ENCODE data around the gene IGLL5.

Gene IGLL5

GRCh38 chr22:22857607-22858558 lies 29.7 kb upstream of the IGLL5 start:
- ChIA-PET POLR2A (no interaction called here), CTCF (interaction anchor here (2.3 kb wide), 1 partner anchor 26 kb away, joined by 11 read pairs; no protein-coding TSS in a partner anchor)
- TF ChIP-seq FOXM1 (IDR thresholded peaks at IDR 0.05; ENCODE audit: borderline replicate concordance) (no peak), BHLHE40 (IDR thresholded peaks at IDR 0.05; ENCODE audit: borderline replicate concordance) (no peak), ARNT (IDR thresholded peaks at IDR 0.05) (no peak), HDGF (IDR thresholded peaks at IDR 0.05; ENCODE audit: borderline replicate concordance) (no peak), TARDBP (IDR thresholded peaks at IDR 0.05) (no peak), SP1 (IDR thresholded peaks at IDR 0.05) (no peak), PKNOX1 (IDR thresholded peaks at IDR 0.05) (no peak), CTBP1 (IDR thresholded peaks at IDR 0.05; ENCODE audit: borderline replicate concordance) (no peak), ELF4 (IDR thresholded peaks at IDR 0.05) (no peak), SUZ12 (IDR thresholded peaks at IDR 0.05) (no peak), FOXK2 (IDR thresholded peaks at IDR 0.05) (no peak), L3MBTL2 (conservative IDR thresholded peaks at IDR 0.05) (no peak), NFRKB (IDR thresholded peaks at IDR 0.05) (no peak)
- DNase-seq (ENCODE audit: extremely low spot score) = no peak

GRCh38 chr22:22858559-22858937 lies 29.1 kb upstream of the IGLL5 start:
- ChIA-PET CTCF (interaction anchor here (2.3 kb wide), 1 partner anchor 26 kb away, joined by 11 read pairs; no protein-coding TSS in a partner anchor), POLR2A (no interaction called here)
- TF ChIP-seq SUZ12 (IDR thresholded peaks at IDR 0.05) (no peak), LEF1 (IDR thresholded peaks at IDR 0.05; ENCODE audit: borderline replicate concordance) (no peak), CTBP1 (IDR thresholded peaks at IDR 0.05; ENCODE audit: borderline replicate concordance) (no peak), FOXK2 (IDR thresholded peaks at IDR 0.05) (no peak), TARDBP (IDR thresholded peaks at IDR 0.05) (no peak), SP1 (IDR thresholded peaks at IDR 0.05) (no peak), NFRKB (IDR thresholded peaks at IDR 0.05) (no peak)
- no peak for DNase-seq (ENCODE audit: extremely low spot score)

- CTCF ChIA-PET = interaction anchor here (0.6 to 1.4 kb wide), 5 partner anchors 8 to 399 kb away, joined by 3 to 6 read pairs (median 4); no protein-coding TSS in a partner anchor
- POLR2A ChIA-PET = no interaction called here
- TF ChIP-seq CTBP1 (IDR thresholded peaks at IDR 0.05; ENCODE audit: borderline replicate concordance) (no peak), FOXM1 (IDR thresholded peaks at IDR 0.05; ENCODE audit: borderline replicate concordance) (no peak), ELF4 (IDR thresholded peaks at IDR 0.05) (no peak), FOXA1 (IDR thresholded peaks at IDR 0.05) (no peak), FOXK2 (IDR thresholded peaks at IDR 0.05) (no peak), TARDBP (IDR thresholded peaks at IDR 0.05) (no peak), LEF1 (IDR thresholded peaks at IDR 0.05; ENCODE audit: borderline replicate concordance) (no peak), SUZ12 (IDR thresholded peaks at IDR 0.05) (no peak), PKNOX1 (IDR thresholded peaks at IDR 0.05) (no peak), ARNT (IDR thresholded peaks at IDR 0.05) (no peak), BHLHE40 (IDR thresholded peaks at IDR 0.05; ENCODE audit: borderline replicate concordance) (no peak), L3MBTL2 (conservative IDR thresholded peaks at IDR 0.05) (no peak), ZNF384 (IDR thresholded peaks at IDR 0.05) (no peak), NFRKB (IDR thresholded peaks at IDR 0.05) (no peak), SP1 (IDR thresholded peaks at IDR 0.05) (no peak), HDGF (IDR thresholded peaks at IDR 0.05; ENCODE audit: borderline replicate concordance) (no peak)
- DNase-seq (ENCODE audit: extremely low spot score) = no peak
These were observed 24.6 kb upstream of the IGLL5 start for GRCh38 chr22:22863001-22863400.

GRCh38 chr22:22865311-22866072 lies 22.1 kb upstream of the IGLL5 start:
- POLR2A ChIA-PET = no interaction called here
- DNase-seq (ENCODE audit: extremely low spot score) = no peak
- CTCF ChIA-PET = interaction anchor here (0.5 to 2.5 kb wide), 3 partner anchors 12 to 856 kb away, joined by 3 to 8 read pairs (median 3); no protein-coding TSS in a partner anchor
- TF ChIP-seq ARNT (IDR thresholded peaks at IDR 0.05) (no peak), ZNF384 (IDR thresholded peaks at IDR 0.05) (no peak), CTBP1 (IDR thresholded peaks at IDR 0.05; ENCODE audit: borderline replicate concordance) (no peak), LEF1 (IDR thresholded peaks at IDR 0.05; ENCODE audit: borderline replicate concordance) (no peak), SUZ12 (IDR thresholded peaks at IDR 0.05) (no peak), NFRKB (IDR thresholded peaks at IDR 0.05) (no peak), TARDBP (IDR thresholded peaks at IDR 0.05) (no peak), ELF4 (IDR thresholded peaks at IDR 0.05) (no peak), SP1 (IDR thresholded peaks at IDR 0.05) (no peak), HDGF (IDR thresholded peaks at IDR 0.05; ENCODE audit: borderline replicate concordance) (no peak)

- ChIA-PET POLR2A (no interaction called here), CTCF (interaction anchor here (2.5 kb wide), 1 partner anchor 17 kb away, joined by 8 read pairs; no protein-coding TSS in a partner anchor)
- no peak for TF ChIP-seq PKNOX1 (IDR thresholded peaks at IDR 0.05)
- TF ChIP-seq FOXM1 (IDR thresholded peaks at IDR 0.05; ENCODE audit: borderline replicate concordance) = no peak
- no peak for TF ChIP-seq ARNT (IDR thresholded peaks at IDR 0.05)
- no peak for TF ChIP-seq SUZ12 (IDR thresholded peaks at IDR 0.05)
- TF ChIP-seq TARDBP (IDR thresholded peaks at IDR 0.05) = no peak
- TF ChIP-seq SP1 (IDR thresholded peaks at IDR 0.05) = no peak
- no peak for DNase-seq (ENCODE audit: extremely low spot score)
These were observed 21.1 kb upstream of the IGLL5 start for GRCh38 chr22:22866381-22867111.

Data from HEK293T (cell line).